Measurements from ENCODE around the gene ARHGEF6. TPM values are rescaled to one million over a fixed set of nuclear protein-coding genes. Genes with fewer than 3 reads are reported as not detected.

Gene ARHGEF6
- polyA plus RNA-seq, 1 experiment: 3.0 TPM

DNA sequence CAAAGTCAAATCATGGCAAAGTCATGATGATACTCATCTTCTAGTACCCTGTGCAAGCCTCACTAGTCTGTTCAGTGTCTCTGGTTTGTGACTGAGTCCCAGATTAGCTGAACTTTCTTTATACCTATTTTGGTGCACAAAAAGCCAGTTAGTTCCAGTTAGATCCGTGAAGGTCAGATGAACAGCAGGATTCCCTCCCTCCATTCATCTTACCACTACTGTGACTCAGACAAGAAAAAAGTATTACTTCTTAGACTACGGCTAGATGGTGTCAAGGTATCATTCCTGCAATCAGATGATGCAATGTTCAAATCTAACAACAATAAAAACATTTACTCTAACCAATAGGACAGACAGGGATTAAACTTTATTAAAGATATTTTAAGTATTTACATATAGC is 30.4 kb downstream of the ARHGEF6 start:
- POLR2A ChIA-PET: no interaction called here
- no peaks in the 10 kb centered on the region for H3K36me3 ChIP-seq (ENCODE audit: control insufficient read depth, insufficient read depth, low read length)
- DNase-seq (ENCODE audit: low read depth): no peak
- H3K4me3 ChIP-seq (ENCODE audit: low read depth, low read length): no peak overlapping the region
- TF ChIP-seq, protein P1, sequence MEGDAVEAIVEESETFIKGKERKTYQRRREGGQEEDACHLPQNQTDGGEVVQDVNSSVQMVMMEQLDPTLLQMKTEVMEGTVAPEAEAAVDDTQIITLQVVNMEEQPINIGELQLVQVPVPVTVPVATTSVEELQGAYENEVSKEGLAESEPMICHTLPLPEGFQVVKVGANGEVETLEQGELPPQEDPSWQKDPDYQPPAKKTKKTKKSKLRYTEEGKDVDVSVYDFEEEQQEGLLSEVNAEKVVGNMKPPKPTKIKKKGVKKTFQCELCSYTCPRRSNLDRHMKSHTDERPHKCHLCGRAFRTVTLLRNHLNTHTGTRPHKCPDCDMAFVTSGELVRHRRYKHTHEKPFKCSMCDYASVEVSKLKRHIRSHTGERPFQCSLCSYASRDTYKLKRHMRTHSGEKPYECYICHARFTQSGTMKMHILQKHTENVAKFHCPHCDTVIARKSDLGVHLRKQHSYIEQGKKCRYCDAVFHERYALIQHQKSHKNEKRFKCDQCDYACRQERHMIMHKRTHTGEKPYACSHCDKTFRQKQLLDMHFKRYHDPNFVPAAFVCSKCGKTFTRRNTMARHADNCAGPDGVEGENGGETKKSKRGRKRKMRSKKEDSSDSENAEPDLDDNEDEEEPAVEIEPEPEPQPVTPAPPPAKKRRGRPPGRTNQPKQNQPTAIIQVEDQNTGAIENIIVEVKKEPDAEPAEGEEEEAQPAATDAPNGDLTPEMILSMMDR (IDR thresholded peaks at IDR 0.05; ENCODE audit: insufficient read depth, low read depth, low read length): no peak
- CTCF ChIA-PET: no interaction called here
- H3K27me3 ChIP-seq (ENCODE audit: control insufficient read depth, insufficient read depth, low read length): no peaks in the 10 kb centered on the region

DNA sequence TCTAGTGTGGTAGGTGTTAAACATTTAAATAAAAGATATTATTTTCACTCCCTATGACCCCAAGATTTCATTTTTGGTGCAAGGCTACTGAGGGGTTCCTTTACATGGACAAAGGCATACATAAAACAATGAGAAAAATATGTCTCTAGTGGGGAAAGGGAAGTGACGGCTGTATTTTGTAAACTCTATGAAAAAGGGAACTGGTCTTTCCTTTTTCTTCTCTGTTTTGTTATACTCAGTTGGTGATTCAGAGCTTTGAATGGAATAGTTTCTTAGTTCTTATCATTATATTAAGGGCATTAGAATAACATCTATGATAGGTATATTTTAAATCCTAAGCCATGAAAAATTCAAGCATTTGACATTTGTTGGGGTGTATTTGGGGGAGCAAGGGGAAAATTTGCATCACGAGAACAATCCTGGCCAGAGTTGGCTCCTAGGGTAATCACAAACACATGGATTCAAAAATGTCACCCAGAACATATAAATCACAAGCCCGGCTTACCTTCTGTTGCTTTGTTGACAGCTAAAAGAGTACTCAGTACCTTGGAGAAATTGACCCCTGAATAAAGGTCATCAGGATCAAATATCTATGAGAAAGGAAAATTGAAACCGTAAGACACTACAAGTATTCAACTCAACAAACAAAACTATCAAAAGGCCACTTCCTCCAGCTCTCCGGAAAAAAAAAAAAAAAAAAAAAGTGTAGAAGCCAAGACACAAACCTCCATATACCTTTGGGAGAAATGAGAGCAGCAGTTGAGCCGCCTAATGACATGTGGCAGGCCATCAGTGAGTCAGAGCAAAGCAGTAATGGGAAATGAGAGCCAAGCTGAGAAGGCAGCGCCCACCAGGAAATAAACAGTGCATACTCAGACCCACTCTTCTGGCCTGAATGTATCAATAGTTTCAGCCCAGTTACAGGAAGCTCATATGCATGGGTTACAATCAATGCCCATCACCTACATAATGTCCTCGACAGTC is 33.4 kb downstream of the ARHGEF6 start:
- Histone ChIP-seq H3K36me3 (ENCODE audit: control insufficient read depth, insufficient read depth, low read length) (no peaks in the 10 kb centered on the region), H3K4me3 (ENCODE audit: low read depth, low read length) (no peak overlapping the region), H3K27me3 (ENCODE audit: control insufficient read depth, insufficient read depth, low read length) (no peaks in the 10 kb centered on the region)
- ChIA-PET CTCF (no interaction called here), POLR2A (interaction anchor here (0.7 to 0.9 kb wide), 2 partner anchors 20 kb away, joined by 3 read pairs; no protein-coding TSS in a partner anchor)
- TF ChIP-seq, protein P1 (IDR thresholded peaks at IDR 0.05; ENCODE audit: insufficient read depth, low read depth, low read length): no peak
- DNase-seq (ENCODE audit: low read depth): no peak

DNA sequence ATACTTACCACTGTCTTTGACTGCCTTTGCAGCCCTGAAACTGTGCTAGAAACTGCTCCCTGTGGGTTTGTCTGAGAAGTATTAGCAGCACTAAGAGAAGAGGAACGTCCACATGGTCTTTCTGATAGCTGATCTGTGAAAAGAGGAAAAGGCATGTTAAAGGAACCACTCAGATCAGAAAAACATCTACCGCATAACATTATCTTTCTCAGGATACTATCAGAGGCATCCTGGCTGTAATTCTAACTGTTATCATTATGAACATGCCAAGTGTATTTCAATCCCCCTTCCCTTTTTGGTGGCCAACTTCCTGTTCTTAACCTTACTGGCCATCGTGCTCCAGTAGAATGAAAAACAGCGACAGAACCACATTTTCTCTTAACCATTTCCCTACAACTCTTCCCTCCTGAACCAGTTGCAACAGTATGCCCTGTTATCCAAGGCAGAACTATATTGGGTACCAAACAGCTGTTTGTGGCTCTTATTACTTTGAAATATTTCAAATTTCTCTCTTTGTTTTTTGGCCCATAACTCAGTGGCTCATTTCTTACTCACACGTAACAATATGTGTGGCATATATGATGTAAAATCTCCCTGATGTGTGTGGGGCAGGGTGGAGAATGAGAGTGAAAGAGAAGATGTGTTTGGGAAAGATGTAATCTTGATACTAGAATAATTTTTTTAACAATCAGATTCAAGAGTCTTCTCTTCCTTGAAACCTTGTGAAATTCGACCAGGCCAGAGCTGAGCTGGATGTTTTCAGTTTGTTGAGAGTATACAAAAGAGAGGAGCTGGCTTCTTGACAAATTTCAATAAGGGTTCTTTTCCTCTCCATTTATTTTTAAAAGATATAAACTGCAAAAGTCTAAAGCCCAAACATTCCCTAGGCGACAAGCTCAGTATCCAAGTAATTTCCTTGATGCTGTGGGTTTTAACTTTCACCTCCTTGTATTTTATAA is 35.2 kb downstream of the ARHGEF6 start:
- no peak for DNase-seq (ENCODE audit: low read depth)
- CTCF ChIA-PET: interaction anchor here (0.9 kb wide), 1 partner anchor 21 kb away, joined by 3 read pairs; no protein-coding TSS in a partner anchor
- Histone ChIP-seq H3K4me3 (ENCODE audit: low read depth, low read length) (no peak overlapping the region), H3K27me3 (ENCODE audit: control insufficient read depth, insufficient read depth, low read length) (no peaks in the 10 kb centered on the region), H3K36me3 (ENCODE audit: control insufficient read depth, insufficient read depth, low read length) (no peaks in the 10 kb centered on the region)
- POLR2A ChIA-PET: no interaction called here
- TF ChIP-seq, protein P1 (IDR thresholded peaks at IDR 0.05; ENCODE audit: insufficient read depth, low read depth, low read length): no peak

DNA sequence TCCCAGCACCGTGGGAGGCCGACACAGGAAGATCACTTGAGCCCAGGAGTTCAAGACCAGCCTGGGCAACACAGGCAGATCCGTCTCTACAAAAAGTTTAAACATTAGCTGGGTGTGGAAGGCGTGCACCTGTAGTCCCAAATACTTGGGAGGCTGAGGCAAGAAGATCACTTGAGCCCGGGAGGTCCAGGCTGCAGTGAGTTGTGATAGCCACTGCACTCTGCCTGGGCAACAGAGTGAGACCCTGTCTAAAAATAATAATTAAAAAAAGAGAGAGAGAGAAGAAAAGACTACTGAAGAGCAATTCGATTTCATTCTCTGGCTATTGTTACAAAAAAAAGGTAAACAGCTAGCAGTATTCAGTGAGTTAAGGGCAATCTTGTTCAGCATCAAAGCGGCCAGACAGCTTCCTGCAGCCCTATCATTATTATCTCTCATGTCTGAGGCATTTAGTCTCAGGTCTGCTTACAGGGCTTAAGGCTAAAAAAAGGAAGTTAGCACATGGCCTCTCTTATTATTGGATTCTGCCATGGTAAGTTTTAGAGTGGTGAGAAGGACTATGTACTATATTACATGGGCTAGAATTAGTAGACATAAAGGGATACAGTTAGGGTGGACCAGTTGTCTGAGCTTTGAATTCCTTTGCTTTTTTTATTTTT is 37.9 kb downstream of the ARHGEF6 start:
- TF ChIP-seq, protein P1 (IDR thresholded peaks at IDR 0.05; ENCODE audit: insufficient read depth, low read depth, low read length): no peak
- ChIA-PET POLR2A (no interaction called here), CTCF (interaction anchor here (1.4 kb wide), 1 partner anchor 16 kb away, joined by 3 read pairs; no protein-coding TSS in a partner anchor)
- Histone ChIP-seq H3K36me3 (ENCODE audit: control insufficient read depth, insufficient read depth, low read length) (no peaks in the 10 kb centered on the region), H3K4me3 (ENCODE audit: low read depth, low read length) (no peak overlapping the region), H3K27me3 (ENCODE audit: control insufficient read depth, insufficient read depth, low read length) (no peaks in the 10 kb centered on the region)
- DNase-seq (ENCODE audit: low read depth): no peak

Measured in BJ (cell line).